ENCODE results near the gene AKAP7.
"Not testable (repeated sequence)": the region's sequence is repeated elsewhere in the genome, so short reads cannot be mapped to it uniquely, and the experiment has no call there.

AKAP7 gene

GRCh38 chr6:131300826-131301225, 165.6 kb downstream of the AKAP7 start:
- not testable (repeated sequence) for DNase-seq

DNA sequence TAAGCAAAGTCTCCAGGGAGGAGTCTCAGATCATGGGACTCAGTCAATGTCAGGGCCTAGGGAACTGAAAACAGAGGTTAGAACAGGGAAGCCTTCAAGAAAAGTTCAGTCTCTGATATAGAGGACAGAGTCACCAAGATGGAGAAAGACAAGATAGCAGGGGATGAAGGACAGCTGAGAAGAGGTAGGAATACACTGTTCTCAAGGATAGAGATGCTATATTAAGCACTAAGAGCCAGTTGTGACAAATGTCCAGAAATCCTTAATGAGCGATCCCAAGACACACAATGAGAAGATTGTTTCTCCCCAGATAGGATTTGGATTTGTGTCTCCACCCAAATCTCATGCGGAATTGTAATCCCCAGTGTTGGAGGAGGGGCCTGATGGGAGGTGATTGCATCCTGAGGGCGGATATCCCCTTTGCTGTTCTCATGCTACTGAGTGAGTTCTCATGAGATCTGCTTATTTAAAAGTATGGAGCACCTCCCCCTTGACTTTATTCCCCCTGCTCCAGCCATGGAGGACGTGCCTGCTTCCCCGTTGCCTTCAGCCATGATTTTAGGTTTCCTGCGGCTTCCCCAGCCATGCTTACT, 168.2 kb downstream of the AKAP7 start:
- no peak for DNase-seq

- no peak for DNase-seq
These were observed 170.0 kb downstream of the AKAP7 start for GRCh38 chr6:131305037-131305850.

DNA sequence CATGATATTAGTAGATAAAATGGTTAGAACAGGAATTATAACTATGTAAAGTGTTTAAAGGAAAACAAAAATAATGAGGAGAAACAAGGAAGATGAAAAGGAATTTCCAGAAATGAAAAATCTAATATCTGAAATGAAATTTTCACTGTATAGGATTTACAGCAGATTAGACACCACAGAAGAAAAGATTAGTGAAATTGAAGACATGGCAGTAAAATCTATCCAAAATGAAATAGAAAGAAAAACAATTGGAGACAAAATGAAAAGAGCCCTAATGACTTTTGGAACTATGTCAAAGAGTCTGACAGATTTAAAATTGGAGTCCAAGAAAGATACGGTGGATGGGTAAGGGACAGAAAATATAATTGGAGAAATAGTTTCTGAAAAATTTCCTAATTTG, 174.2 kb downstream of the AKAP7 start:
- DNase-seq = no peak

GRCh38 chr6:131314838-131315237, 179.6 kb downstream of the AKAP7 start:
- no peak for DNase-seq

DNA sequence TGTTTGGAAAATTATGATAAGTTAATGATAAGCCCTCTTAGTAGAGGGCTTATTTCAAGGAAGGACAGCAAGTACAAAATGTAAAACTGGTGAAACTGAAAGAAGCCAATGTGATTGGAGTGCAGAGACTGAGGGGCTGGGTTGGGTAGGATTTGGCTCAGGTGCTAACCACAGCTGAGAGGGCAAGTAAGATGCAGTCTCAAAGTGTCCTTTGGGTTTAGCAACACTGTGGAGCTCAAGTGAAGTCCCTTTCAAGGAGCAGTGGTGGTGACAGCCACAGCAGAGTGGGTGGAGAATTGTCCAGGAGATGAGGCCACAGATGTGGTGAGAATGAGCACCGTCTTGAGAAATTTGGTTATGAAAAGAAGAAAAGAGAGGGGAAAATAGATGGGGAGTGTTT, 181.4 kb downstream of the AKAP7 start:
- no peak for DNase-seq

- DNase-seq = no peak
These were observed 182.2 kb downstream of the AKAP7 start for GRCh38 chr6:131317516-131317915.

- DNase-seq = no peak
These were observed 186.3 kb downstream of the AKAP7 start for GRCh38 chr6:131321589-131321988.

GRCh38 chr6:131322125-131322524, 186.9 kb downstream of the AKAP7 start:
- no peak for DNase-seq

- not testable (repeated sequence) for DNase-seq
These were observed 190.4 kb downstream of the AKAP7 start for GRCh38 chr6:131325669-131326068.

DNA sequence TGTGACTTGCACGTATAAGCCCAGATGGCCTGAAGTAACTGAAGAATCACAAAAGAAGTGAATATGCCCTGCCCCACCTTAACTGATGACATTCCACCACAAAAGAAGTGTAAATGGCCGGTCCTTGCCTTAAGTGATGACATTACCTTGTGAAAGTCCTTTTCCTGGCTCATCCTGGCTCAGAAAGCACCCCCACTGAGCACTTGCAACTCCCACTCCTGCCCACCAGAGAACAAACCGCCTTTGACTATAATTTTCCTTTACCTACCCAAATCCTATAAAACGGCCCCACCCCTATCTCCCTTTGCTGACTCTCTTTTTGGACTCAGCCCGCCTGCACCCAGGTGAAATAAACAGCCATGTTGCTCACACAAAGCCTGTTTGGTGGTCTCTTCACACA, 193.5 kb downstream of the AKAP7 start:
- DNase-seq = not testable (repeated sequence)

DNA sequence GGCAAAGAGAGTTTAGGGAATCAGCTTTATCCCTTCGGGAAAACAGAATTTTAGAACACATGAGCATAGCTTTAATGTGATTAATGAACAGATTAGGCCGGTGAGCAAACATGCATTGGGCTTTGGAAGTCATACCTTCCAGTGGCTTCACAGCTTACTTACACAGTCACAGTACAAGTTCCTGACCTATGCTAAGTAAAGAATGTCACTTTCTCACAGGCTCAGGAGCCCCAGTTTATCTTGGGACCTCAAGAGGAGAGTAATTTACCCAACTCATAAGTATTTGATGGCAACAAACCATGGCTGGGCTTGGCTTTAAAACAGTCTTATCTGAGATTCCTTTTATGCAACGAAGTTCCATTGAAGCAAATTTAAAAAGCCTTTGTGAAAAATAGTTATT, 195.9 kb downstream of the AKAP7 start:
- no peak for DNase-seq

DNA sequence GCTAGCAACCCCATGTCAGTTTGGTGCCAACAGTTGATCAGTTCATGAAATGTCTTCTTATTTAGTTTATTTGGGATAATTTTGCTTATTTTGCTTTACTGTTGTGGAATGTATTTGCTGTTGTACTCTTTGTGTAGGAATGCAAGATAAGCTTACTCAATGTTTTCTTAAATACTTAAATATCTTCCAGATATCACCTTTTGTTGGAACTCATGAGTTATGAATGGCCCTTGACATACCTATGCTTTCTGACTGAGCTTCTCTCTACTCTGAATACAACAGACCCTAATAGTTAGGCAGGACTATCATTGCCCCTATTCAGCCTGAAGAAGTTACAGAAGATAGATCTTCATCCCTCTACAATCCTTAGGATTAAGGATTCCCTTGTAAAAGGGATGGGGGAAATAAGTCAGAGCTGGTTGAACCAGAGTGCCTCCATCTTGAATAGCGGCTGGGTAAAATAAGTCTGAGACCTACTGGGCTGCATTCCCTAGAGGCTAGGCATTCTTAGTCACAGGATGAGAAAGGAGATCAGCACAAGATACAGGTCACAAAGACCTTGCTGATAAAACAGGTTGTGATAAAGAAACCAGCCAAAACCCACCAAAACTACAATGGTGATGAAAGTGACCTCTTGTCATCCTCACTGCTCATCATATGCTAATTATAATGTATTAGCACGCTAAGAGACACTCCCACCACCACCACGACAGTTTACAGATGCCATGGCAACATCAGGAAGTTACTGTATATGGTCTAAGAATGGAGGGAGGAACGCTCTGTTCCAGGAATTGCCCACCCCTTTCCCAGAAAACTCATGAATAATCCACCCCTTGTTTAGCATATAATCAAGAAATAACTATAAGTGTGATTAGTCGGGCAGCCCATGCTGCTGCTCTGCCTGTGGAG, 196.9 kb downstream of the AKAP7 start:
- DNase-seq = no peak

Data from 8988T (cell line).